GM12878 (cell line): ENCODE results near the gene USP5.

Source experiments
- MYC ChIP-seq: IDR thresholded peaks from 2 replicates; pipeline ENCODE4 v1.6.1; 2011; ENCODE audit warnings: mild to moderate bottlenecking, low read length, moderate library complexity, inconsistent platforms; ENCODE audit not compliant: insufficient read depth, insufficient replicate concordance, insufficient read length, severe bottlenecking
- ZNF384 ChIP-seq: IDR thresholded peaks from 2 replicates; pipeline ENCODE4 v1.6.1; 2012; ENCODE audit warnings: low read depth, mild to moderate bottlenecking, low read length, improper control_type of control experiment, borderline replicate concordance

GRCh38 chr12:6834254-6834653 is 17.7 kb upstream of the USP5 start:
- TF ChIP-seq MYC (no peak), ZNF384 (no peak)
